ENCODE data around the gene FNDC3A.

FNDC3A gene

DNA sequence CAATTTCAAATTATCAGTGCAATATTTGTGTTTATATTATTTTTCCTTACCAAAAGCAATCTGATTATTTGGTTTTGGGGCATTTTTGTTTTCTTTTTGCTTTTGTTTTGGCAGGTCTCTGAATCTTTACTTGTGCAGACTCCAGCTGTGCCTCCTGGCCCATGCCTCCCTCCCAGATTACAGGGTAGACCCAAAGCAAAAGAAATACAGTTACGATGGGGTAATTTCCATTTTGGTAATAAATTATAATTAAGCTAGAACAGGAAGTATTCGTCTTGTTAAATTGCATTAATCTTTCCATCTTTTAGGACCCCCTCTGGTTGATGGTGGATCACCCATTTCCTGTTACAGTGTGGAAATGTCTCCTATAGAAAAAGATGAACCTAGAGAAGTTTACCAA, 215.2 kb downstream of the FNDC3A start:
- H3K4me3 ChIP-seq (ENCODE audit: control insufficient read depth, low read depth, low read length), result no peak overlapping the region
- no peak for DNase-seq (ENCODE audit: low read depth)
- TF ChIP-seq, protein P1, sequence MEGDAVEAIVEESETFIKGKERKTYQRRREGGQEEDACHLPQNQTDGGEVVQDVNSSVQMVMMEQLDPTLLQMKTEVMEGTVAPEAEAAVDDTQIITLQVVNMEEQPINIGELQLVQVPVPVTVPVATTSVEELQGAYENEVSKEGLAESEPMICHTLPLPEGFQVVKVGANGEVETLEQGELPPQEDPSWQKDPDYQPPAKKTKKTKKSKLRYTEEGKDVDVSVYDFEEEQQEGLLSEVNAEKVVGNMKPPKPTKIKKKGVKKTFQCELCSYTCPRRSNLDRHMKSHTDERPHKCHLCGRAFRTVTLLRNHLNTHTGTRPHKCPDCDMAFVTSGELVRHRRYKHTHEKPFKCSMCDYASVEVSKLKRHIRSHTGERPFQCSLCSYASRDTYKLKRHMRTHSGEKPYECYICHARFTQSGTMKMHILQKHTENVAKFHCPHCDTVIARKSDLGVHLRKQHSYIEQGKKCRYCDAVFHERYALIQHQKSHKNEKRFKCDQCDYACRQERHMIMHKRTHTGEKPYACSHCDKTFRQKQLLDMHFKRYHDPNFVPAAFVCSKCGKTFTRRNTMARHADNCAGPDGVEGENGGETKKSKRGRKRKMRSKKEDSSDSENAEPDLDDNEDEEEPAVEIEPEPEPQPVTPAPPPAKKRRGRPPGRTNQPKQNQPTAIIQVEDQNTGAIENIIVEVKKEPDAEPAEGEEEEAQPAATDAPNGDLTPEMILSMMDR (conservative IDR thresholded peaks at IDR 0.05; ENCODE audit: control insufficient read depth, insufficient read depth, low read depth, low read length), result no peak

DNA sequence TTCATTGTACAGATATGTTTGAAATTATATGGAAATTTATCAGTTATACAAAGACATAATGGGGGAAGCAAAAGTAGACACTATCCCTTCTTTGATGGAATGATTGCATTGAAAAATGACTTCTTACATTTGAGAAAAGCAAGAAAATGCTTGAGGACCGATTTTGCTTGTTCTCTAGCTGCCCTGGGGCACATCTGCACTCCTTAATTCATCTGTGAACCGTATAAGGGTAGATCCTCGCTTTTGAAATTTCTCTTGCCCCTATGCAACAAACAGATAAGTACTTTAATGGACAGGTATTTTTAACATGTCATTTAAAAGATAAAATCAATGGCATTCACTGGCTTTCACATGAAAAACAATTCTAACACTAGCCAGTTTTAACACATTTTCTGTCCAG, 230.9 kb downstream of the FNDC3A start:
- TF ChIP-seq, protein P1 (conservative IDR thresholded peaks at IDR 0.05; ENCODE audit: control insufficient read depth, insufficient read depth, low read depth, low read length), result no peak
- DNase-seq (ENCODE audit: low read depth), result no peak

DNA sequence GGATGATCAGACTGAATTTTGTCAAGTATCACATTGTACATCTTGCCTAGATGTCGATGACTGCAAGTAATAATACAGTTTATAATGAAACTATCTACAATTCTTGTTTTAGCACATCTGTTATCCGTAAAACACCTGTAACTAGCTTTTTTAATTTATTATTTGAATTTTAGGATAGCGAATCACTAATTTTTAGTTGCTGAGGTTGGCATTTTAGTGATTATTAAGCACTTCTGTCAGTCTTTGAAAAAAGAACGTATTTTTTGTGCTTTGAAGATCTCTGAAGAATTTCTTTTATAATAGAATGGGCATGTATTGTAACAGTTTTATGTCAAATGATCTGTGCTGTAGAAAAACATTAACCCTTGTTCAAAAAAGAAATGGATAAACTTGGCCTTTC, 232.9 kb downstream of the FNDC3A start:
- DNase-seq (ENCODE audit: low read depth), result no peak
- TF ChIP-seq, protein P1 (conservative IDR thresholded peaks at IDR 0.05; ENCODE audit: control insufficient read depth, insufficient read depth, low read depth, low read length), result no peak
- no peak overlapping the region for H3K4me3 ChIP-seq (ENCODE audit: control insufficient read depth, low read depth, low read length)

More for the DNA sequence above, 230.9 kb downstream of the FNDC3A start:
- no peak overlapping the region for H3K4me3 ChIP-seq (ENCODE audit: control insufficient read depth, low read depth, low read length)

DNA sequence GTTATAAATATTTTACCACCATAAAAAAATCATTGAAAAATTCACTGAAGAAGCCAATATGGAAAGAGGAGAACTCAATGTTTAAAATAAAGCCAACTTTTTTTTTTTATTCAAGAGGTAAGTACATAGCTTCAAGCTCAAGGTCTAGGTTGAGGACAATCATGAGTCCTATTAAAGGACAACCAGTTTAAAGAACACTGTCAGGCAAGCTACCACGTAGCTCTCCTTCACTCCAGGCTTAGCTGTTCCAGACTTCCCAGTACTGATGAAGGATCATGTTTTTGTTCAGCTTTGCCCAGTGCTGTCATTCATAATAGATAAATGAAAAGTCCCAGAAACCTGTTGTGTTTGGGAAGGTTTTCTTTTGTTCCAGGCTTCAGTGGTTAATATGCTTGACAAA, 234.4 kb downstream of the FNDC3A start:
- H3K4me3 ChIP-seq (ENCODE audit: control insufficient read depth, low read depth, low read length), result no peak overlapping the region
- no peak for DNase-seq (ENCODE audit: low read depth)
- TF ChIP-seq, protein P1 (conservative IDR thresholded peaks at IDR 0.05; ENCODE audit: control insufficient read depth, insufficient read depth, low read depth, low read length), result no peak

DNA sequence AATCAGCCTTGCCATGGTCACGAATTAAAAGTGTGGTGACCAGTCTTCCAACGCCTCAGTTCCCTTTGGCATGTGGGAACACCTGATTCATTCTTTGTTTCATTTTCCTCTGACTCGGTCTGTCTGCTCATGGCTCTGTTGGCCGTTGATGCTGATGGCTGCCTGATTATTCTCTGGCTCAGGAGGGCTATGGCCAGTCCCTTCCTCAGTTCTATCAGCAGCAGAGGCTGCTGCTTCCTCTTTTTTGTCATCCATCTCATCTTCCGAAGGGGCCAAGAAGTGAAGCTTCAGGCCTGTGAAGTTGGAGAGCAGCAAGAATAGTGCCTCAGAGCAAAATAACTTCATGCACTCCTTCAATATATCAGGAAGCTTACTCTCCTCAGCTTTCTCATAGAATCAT, 235.0 kb downstream of the FNDC3A start:
- TF ChIP-seq, protein P1 (conservative IDR thresholded peaks at IDR 0.05; ENCODE audit: control insufficient read depth, insufficient read depth, low read depth, low read length), result no peak
- no peak overlapping the region for H3K4me3 ChIP-seq (ENCODE audit: control insufficient read depth, low read depth, low read length)
- DNase-seq (ENCODE audit: low read depth), result no peak

DNA sequence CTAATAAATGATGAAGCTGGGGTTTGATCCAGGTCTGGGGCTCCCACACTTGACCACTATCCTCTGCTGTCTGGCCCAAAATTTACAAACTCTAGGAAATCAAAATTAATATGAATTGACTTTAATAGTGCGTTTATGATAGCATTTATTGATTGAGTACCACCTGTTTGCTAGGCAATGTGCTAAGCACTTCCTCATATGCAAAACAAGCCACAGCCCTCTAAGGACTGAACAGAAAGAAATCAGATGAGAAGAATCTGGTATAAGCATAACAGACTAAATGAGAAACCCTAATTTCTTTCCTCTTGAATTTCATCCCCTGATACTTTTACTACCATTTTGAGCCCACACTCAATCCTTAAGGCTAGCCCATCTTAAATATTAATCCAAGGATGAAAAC, 237.8 kb downstream of the FNDC3A start:
- no peak for DNase-seq (ENCODE audit: low read depth)
- TF ChIP-seq, protein P1 (conservative IDR thresholded peaks at IDR 0.05; ENCODE audit: control insufficient read depth, insufficient read depth, low read depth, low read length), result no peak
- H3K4me3 ChIP-seq (ENCODE audit: control insufficient read depth, low read depth, low read length), result no peak overlapping the region
